Tibial nerve (tissue), 4 donors: ENCODE data around the gene TRPM1. TPM values are rescaled to one million over a fixed set of nuclear protein-coding genes. Genes with fewer than 3 reads are reported as not detected.

Experiments
- DNase-seq, 2 donors: peaks; one replicate each; pipeline ENCODE4 v3.0.0-alpha.2; 2019; ENCODE audit warnings: low spot score in 2 of 2
- H3K27ac ChIP-seq, 4 donors: fragments of 200-600 bp; sonication (generic) in 3 of 4; one replicate each; pipeline ENCODE4 v1.5.1; 2017 to 2019; ENCODE audit warnings: mild to moderate bottlenecking in 1 of 4
- H3K27me3 ChIP-seq, 2 donors: fragments of 200-600 bp; sonication (generic) in 1 of 2; one replicate each; pipeline versions ENCODE4 v1.5.1 to v1.6.0; 2017 to 2019
- H3K36me3 ChIP-seq, 3 donors: fragments of 200-600 bp; sonication (generic); one replicate each; pipeline ENCODE4 v1.5.1; 2018 to 2019
- H3K4me1 ChIP-seq, 4 donors: fragments of 200-600 bp; sonication (generic) in 3 of 4; one replicate each; pipeline ENCODE4 v1.5.1; 2017 to 2019
- H3K4me3 ChIP-seq, 4 donors: fragments of 200-600 bp; sonication (generic) in 3 of 4; one replicate each; pipeline ENCODE4 v1.5.1; 2017 to 2019; ENCODE audit warnings: mild to moderate bottlenecking in 1 of 4, moderate library complexity in 1 of 4
- H3K9me3 ChIP-seq, 4 donors: fragments of 200-600 bp; sonication (generic) in 3 of 4; one replicate each; pipeline ENCODE4 v1.5.1; 2017 to 2019
- EP300 ChIP-seq, 2 donors: sonication (generic); formaldehyde crosslinking; IDR thresholded peaks; one replicate each; pipeline ENCODE4 v1.6.1; 2017; ENCODE audit warnings: antibody characterized with exemption in 2 of 2, mild to moderate bottlenecking in 1 of 2
- POLR2A ChIP-seq, 2 donors: fragments of 450-650 bp; IDR thresholded peaks; one replicate each; pipeline ENCODE4 v1.6.1; 2017; ENCODE audit warnings: antibody characterized with exemption in 2 of 2, mild to moderate bottlenecking in 2 of 2, moderate library complexity in 2 of 2
- WGBS, 2 donors: methylation state at CpG; one replicate each; pipeline ENCODE4 v1.1.5; 2018; 5-methylcytosine and 5-hydroxymethylcytosine counted together
- total RNA-seq, 4 donors: library from RNA; depleted of rRNA; stranded (reverse); fragments of >200 nt; gene quantifications; one replicate each; pipeline ENCODE4 v1.1.0, GENCODE V29; 2016
- TF ChIP-seq, protein P1 (sequence below), 5 experiments: fragments of 200-600 bp in 3 of 5; fragments of 450-650 bp in 2 of 5; sonication (generic) in 3 of 5; IDR thresholded peaks; one replicate each; pipeline ENCODE4 v1.5.1; 2016 to 2019; ENCODE audit warnings: antibody characterized with exemption in 5 of 5, mild to moderate bottlenecking in 3 of 5, moderate library complexity in 2 of 5

Gene TRPM1
- total RNA-seq, 4 donors from 2014 or later = not detected

- 97 to 100% methylated on average over 2 to 4 of the region's 4 CpGs for WGBS, 2 donors
- TF ChIP-seq POLR2A (IDR thresholded peaks at IDR 0.05) = no peak
- DNase-seq = no peak
- Histone ChIP-seq H3K9me3 (no peaks in the 10 kb centered on the region), H3K27ac (no peak overlapping the region), H3K4me1 (peaks cover 0 to 10% (median 0%) of the 10 kb centered on the region in 4 donors), H3K27me3 (no peaks in the 10 kb centered on the region), H3K4me3 (no peak overlapping the region), H3K36me3 (no peaks in the 10 kb centered on the region)
Observed at GRCh38 chr15:31086344-31086743, 15.2 kb downstream of the TRPM1 start.

GRCh38 chr15:31085359-31085758 is 16.2 kb downstream of the TRPM1 start:
- Histone ChIP-seq H3K4me3 (no peak overlapping the region), H3K27me3 (no peaks in the 10 kb centered on the region), H3K36me3 (no peaks in the 10 kb centered on the region), H3K27ac (no peak overlapping the region), H3K4me1 (peaks cover 0 to 15% (median 0%) of the 10 kb centered on the region in 4 donors), H3K9me3 (no peaks in the 10 kb centered on the region)
- no peak for DNase-seq
- 90 to 91% methylated on average over 7 of the region's 7 CpGs for whole genome bisulfite sequencing, 2 donors
- TF ChIP-seq POLR2A (IDR thresholded peaks at IDR 0.05) = no peak
- TF ChIP-seq EP300 (IDR thresholded peaks at IDR 0.05) = no peak
- TF ChIP-seq, protein P1, sequence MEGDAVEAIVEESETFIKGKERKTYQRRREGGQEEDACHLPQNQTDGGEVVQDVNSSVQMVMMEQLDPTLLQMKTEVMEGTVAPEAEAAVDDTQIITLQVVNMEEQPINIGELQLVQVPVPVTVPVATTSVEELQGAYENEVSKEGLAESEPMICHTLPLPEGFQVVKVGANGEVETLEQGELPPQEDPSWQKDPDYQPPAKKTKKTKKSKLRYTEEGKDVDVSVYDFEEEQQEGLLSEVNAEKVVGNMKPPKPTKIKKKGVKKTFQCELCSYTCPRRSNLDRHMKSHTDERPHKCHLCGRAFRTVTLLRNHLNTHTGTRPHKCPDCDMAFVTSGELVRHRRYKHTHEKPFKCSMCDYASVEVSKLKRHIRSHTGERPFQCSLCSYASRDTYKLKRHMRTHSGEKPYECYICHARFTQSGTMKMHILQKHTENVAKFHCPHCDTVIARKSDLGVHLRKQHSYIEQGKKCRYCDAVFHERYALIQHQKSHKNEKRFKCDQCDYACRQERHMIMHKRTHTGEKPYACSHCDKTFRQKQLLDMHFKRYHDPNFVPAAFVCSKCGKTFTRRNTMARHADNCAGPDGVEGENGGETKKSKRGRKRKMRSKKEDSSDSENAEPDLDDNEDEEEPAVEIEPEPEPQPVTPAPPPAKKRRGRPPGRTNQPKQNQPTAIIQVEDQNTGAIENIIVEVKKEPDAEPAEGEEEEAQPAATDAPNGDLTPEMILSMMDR (IDR thresholded peaks at IDR 0.05) = no peak

DNA sequence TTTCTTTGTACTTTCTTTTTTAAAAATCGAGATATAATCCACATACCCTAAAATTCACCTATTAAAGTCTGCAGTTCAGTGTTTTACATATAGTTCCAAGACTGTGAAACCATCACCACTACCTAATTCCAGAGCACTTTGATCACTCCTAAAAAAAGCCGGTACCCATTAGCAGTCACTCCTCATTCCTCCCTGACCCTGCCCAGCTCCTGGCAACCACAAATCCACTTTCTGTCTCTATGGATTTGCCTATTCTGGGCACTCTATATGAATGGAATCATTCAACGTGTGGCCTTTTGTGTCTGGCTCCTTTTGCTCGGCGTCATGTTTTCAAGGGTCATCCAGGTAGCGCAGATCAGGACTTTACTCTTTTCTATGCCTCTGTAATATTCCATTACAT is 17.3 kb downstream of the TRPM1 start:
- TF ChIP-seq, protein P1 (IDR thresholded peaks at IDR 0.05) = no peak
- TF ChIP-seq EP300 (IDR thresholded peaks at IDR 0.05) (no peak), POLR2A (IDR thresholded peaks at IDR 0.05) (no peak)
- DNase-seq = no peak
- Histone ChIP-seq H3K27ac (no peak overlapping the region), H3K27me3 (no peaks in the 10 kb centered on the region), H3K36me3 (no peaks in the 10 kb centered on the region), H3K4me1 (peaks cover 0 to 15% (median 0%) of the 10 kb centered on the region in 4 donors), H3K9me3 (no peaks in the 10 kb centered on the region), H3K4me3 (no peak overlapping the region)
- 69 to 74% methylated on average over 6 of the region's 6 CpGs for WGBS, 2 donors

GRCh38 chr15:31083370-31083780 is 18.1 kb downstream of the TRPM1 start:
- no peaks in the 10 kb centered on the region for H3K36me3 ChIP-seq
- 35 to 68% methylated on average over 4 to 6 of the region's 6 CpGs for WGBS, 2 donors
- no peak overlapping the region for H3K4me3 ChIP-seq
- H3K4me1 ChIP-seq = peaks cover 0 to 15% (median 0%) of the 10 kb centered on the region in 4 donors
- DNase-seq = no peak
- no peaks in the 10 kb centered on the region for H3K27me3 ChIP-seq
- TF ChIP-seq EP300 (IDR thresholded peaks at IDR 0.05) = no peak
- no peak for TF ChIP-seq POLR2A (IDR thresholded peaks at IDR 0.05)
- TF ChIP-seq, protein P1 (IDR thresholded peaks at IDR 0.05) = no peak
- no peak overlapping the region for H3K27ac ChIP-seq
- H3K9me3 ChIP-seq = no peaks in the 10 kb centered on the region

GRCh38 chr15:31082771-31083369 is 18.7 kb downstream of the TRPM1 start:
- 75 to 79% methylated on average over 11 of the region's 11 CpGs for WGBS, 2 donors
- Histone ChIP-seq H3K9me3 (no peaks in the 10 kb centered on the region), H3K4me3 (no peak overlapping the region), H3K4me1 (peaks cover 0 to 15% (median 0%) of the 10 kb centered on the region in 4 donors), H3K27ac (no peak overlapping the region), H3K27me3 (no peaks in the 10 kb centered on the region), H3K36me3 (no peaks in the 10 kb centered on the region)
- TF ChIP-seq, protein P1 (IDR thresholded peaks at IDR 0.05) = no peak
- TF ChIP-seq POLR2A (IDR thresholded peaks at IDR 0.05) = no peak
- no peak for TF ChIP-seq EP300 (IDR thresholded peaks at IDR 0.05)
- no peak for DNase-seq
